Caco-2 (cell line): ENCODE data around the gene METTL5. TPM values are rescaled to one million over a fixed set of nuclear protein-coding genes. Genes with fewer than 3 reads are reported as not detected.

Experiments
- BruUV-seq: library from RNA; stranded (reverse); fragments of 400-500 nt; replicated peaks from 2 replicates; lab custom pipeline; 2021; lab: Mats Ljungman, UMichigan
- CTCF ChIA-PET: fragments of 300-600 bp; sonication (Branson Sonifier 250); formaldehyde crosslinking; loops from one replicate; lab custom pipeline; 2022; ENCODE audit warnings: antibody characterized with exemption; lab: Charles Lee
- POLR2A ChIA-PET: fragments of 300-600 bp; sonication (Branson Sonifier 250); formaldehyde crosslinking; loops from one replicate; lab custom pipeline; 2022; ENCODE audit warnings: antibody characterized with exemption; lab: Charles Lee
- DNase-seq, 2 experiments: peaks; one replicate each; pipeline versions ENCODE4 v3.0.0 to v3.0.0-alpha.2; 2020 to 2022
- H3K27me3 ChIP-seq: replicated peaks from 2 replicates; pipeline ENCODE4 v1.6.0; 2011; ENCODE audit warnings: low read length; ENCODE audit not compliant: control insufficient read depth, insufficient read depth
- H3K36me3 ChIP-seq: 2 replicates; pipeline ENCODE4 v1.5.1; 2011; ENCODE audit warnings: low read length; ENCODE audit not compliant: control insufficient read depth, insufficient read depth
- H3K4me1 ChIP-seq: fragments of 250-450 bp; sonication (Bioruptor Pico); 2 replicates; pipeline ENCODE4 v1.5.1; 2020; ENCODE audit warnings: mild to moderate bottlenecking
- H3K4me3 ChIP-seq: 2 replicates; pipeline ENCODE4 v1.5.1; 2011; ENCODE audit warnings: low read depth, mild to moderate bottlenecking, control low read depth, low read length
- H3K9me3 ChIP-seq: fragments of 250-450 bp; sonication (Bioruptor Pico); 2 replicates; pipeline ENCODE4 v1.5.1; 2020; ENCODE audit warnings: mild to moderate bottlenecking, moderate library complexity
- H3K27ac Mint-ChIP-seq: one replicate; pipeline ENCODE4 v1.8.0; 2022; ENCODE audit warnings: mixed read lengths; ENCODE audit not compliant: unreplicated experiment
- H3K27me3 Mint-ChIP-seq: one replicate; pipeline ENCODE4 v1.8.0; 2022; ENCODE audit warnings: mixed read lengths; ENCODE audit not compliant: insufficient read depth, unreplicated experiment
- H3K36me3 Mint-ChIP-seq: one replicate; pipeline ENCODE4 v1.8.0; 2022; ENCODE audit warnings: mild to moderate bottlenecking, mixed read lengths; ENCODE audit not compliant: insufficient read depth, unreplicated experiment
- H3K4me1 Mint-ChIP-seq: one replicate; pipeline ENCODE4 v1.8.0; 2022; ENCODE audit warnings: low read depth, mixed read lengths; ENCODE audit not compliant: unreplicated experiment
- H3K4me3 Mint-ChIP-seq: one replicate; pipeline ENCODE4 v1.8.0; 2022; ENCODE audit warnings: mild to moderate bottlenecking, moderate library complexity, mixed read lengths; ENCODE audit not compliant: unreplicated experiment
- H3K9me3 Mint-ChIP-seq: one replicate; pipeline ENCODE4 v1.8.0; 2022; ENCODE audit warnings: mixed read lengths; ENCODE audit not compliant: unreplicated experiment
- CTCF ChIP-seq, 2 experiments: fragments of 200-600 bp in 1 of 2; IDR thresholded peaks; 1 replicate in 1 of 2; 2 replicates in 1 of 2; pipeline versions ENCODE4 v1.5.1 to v1.8.0; 2011 to 2022; ENCODE audit warnings: antibody characterized with exemption in 1 of 2, control low read depth in 1 of 2, inconsistent platforms in 1 of 2, low read depth in 1 of 2, low read length in 1 of 2, mild to moderate bottlenecking in 1 of 2, moderate library complexity in 1 of 2; ENCODE audit not compliant: insufficient read depth in 1 of 2, severe bottlenecking in 1 of 2, unreplicated experiment in 1 of 2
- intact Hi-C: fragments of 100-400 bp; cut with micrococcal nuclease; formaldehyde crosslinking; loops from one replicate; pipeline ENCODE4 v1.10.0; 2022; ENCODE audit not compliant: unreplicated experiment
- total RNA-seq: library from RNA; stranded (reverse); gene quantifications from 2 replicates; pipeline ENCODE4 v1.2.3, GENCODE V29; 2022

Gene METTL5
- total RNA-seq, 1 experiment from 2014 or later: 82.4 TPM

DNA sequence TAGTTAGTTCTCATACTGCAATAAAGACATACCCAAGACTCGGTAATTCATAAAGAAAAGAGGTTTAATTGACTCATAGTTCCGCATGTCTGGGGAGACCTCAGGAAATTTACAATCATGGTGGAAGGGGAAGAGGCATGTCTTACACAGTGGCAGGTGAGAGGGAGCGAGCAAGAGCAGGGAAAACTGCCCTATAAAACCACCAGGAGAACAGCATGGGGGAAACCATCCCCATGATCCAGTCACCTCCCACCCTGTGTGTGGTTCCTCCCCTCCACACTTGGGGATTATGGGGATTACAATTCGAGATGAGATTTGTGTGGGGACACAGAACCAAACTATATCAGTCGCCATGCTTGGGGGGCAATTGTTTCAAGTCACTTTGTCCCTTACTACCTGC, 27.1 kb downstream of the METTL5 start:
- DNase-seq: no peak
- Histone ChIP-seq H3K36me3 (no peaks in the 10 kb centered on the region), H3K4me1 (peaks cover 16% of the 10 kb centered on the region), H3K27me3 (no peaks in the 10 kb centered on the region), H3K4me3 (no peak overlapping the region), H3K9me3 (peaks cover 4% of the 10 kb centered on the region; the same call in 1 of the 2 replicates)
- no TSS peak for BruUV-seq
- Mint-ChIP-seq H3K27ac (peak overlapping the region; percentile 85), H3K4me1 (peaks cover 18% of the 10 kb centered on the region), H3K27me3 (no peaks in the 10 kb centered on the region), H3K9me3 (peaks cover 12% of the 10 kb centered on the region), H3K36me3 (peaks cover 30% of the 10 kb centered on the region), H3K4me3 (peak overlapping the region; percentile 86)
- intact Hi-C loops: no loop called here
- TF ChIP-seq CTCF (IDR thresholded peaks at IDR 0.05; ENCODE audit: insufficient read depth in 1 of 2, low read depth in 1 of 2, low read length in 1 of 2, severe bottlenecking in 1 of 2, unreplicated experiment in 1 of 2): no peak
- CTCF ChIA-PET: no interaction called here
- POLR2A ChIA-PET: no interaction called here

DNA sequence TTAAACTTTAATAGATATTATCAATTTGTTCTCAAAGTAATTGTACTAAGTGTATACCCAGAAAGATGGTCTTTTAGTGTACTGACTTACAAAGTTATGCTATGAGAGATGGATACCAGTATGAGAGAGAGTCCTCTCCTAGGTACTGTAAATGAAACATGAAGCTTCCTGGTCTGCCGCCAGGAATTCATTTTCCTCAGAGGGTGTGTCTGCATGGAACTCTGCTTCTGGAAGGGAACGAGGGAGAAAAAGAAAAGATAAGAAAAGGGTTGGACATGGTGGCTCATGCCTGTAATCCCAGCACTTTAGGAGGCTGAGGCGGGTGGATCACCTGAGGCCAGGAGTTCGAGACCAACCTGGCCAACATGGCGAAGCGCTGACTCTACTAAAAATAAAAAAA, 28.3 kb downstream of the METTL5 start:
- CTCF ChIA-PET: no interaction called here
- POLR2A ChIA-PET: no interaction called here
- no peak for DNase-seq
- Mint-ChIP-seq H3K27me3 (no peaks in the 10 kb centered on the region), H3K4me3 (no peak overlapping the region), H3K36me3 (peaks cover 19% of the 10 kb centered on the region), H3K9me3 (peaks cover 12% of the 10 kb centered on the region), H3K27ac (no peak overlapping the region), H3K4me1 (peaks cover 18% of the 10 kb centered on the region)
- no TSS peak for BruUV-seq
- no peak for TF ChIP-seq CTCF (IDR thresholded peaks at IDR 0.05; ENCODE audit: insufficient read depth in 1 of 2, low read depth in 1 of 2, low read length in 1 of 2, severe bottlenecking in 1 of 2, unreplicated experiment in 1 of 2)
- peaks cover 16% of the 10 kb centered on the region for H3K4me1 ChIP-seq
- intact Hi-C loops: no loop called here
- no peaks in the 10 kb centered on the region for H3K27me3 ChIP-seq
- H3K36me3 ChIP-seq: no peaks in the 10 kb centered on the region
- H3K4me3 ChIP-seq: no peak overlapping the region
- peaks cover 4% of the 10 kb centered on the region; the same call in 1 of the 2 replicates for H3K9me3 ChIP-seq

DNA sequence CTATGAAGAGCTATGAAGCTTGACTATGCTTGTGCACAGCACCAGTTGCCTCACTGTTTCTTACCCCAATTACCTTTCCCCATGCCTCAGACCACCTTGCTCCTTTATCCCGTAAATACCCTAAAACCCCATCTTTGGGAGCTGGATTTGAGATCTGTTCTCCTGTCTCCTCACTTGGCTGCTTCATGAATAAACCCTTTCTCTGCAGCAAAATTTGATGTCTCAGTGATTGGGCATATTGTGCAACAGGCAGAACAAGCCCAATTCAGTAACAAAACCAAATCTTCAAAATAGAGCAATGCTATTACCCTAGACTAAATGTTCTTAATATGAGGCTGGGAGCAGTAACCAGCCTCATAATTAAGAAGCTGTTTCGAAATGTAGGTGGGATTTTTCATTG, 29.5 kb downstream of the METTL5 start:
- DNase-seq: no peak
- Mint-ChIP-seq H3K27me3 (no peaks in the 10 kb centered on the region), H3K4me1 (peaks cover 18% of the 10 kb centered on the region), H3K36me3 (peaks cover 9% of the 10 kb centered on the region), H3K4me3 (no peak overlapping the region), H3K27ac (no peak overlapping the region), H3K9me3 (peaks cover 12% of the 10 kb centered on the region)
- peaks cover 16% of the 10 kb centered on the region for H3K4me1 ChIP-seq
- H3K36me3 ChIP-seq: no peaks in the 10 kb centered on the region
- no peak for TF ChIP-seq CTCF (IDR thresholded peaks at IDR 0.05; ENCODE audit: insufficient read depth in 1 of 2, low read depth in 1 of 2, low read length in 1 of 2, severe bottlenecking in 1 of 2, unreplicated experiment in 1 of 2)
- peaks cover 4% of the 10 kb centered on the region; the same call in 1 of the 2 replicates for H3K9me3 ChIP-seq
- BruUV-seq: no TSS peak
- H3K4me3 ChIP-seq: no peak overlapping the region
- H3K27me3 ChIP-seq: no peaks in the 10 kb centered on the region
- POLR2A ChIA-PET: no interaction called here
- intact Hi-C loops: no loop called here
- CTCF ChIA-PET: no interaction called here
